Raji (cell line): ENCODE data around the gene ZFP92.

ENCODE experiments used
- POLR2A ChIP-seq: IDR thresholded peaks from 2 replicates; pipeline ENCODE4 v1.6.1; 2011; ENCODE audit warnings: low read depth, low read length, control low read depth; ENCODE audit not compliant: insufficient read depth

The ZFP92 gene

DNA sequence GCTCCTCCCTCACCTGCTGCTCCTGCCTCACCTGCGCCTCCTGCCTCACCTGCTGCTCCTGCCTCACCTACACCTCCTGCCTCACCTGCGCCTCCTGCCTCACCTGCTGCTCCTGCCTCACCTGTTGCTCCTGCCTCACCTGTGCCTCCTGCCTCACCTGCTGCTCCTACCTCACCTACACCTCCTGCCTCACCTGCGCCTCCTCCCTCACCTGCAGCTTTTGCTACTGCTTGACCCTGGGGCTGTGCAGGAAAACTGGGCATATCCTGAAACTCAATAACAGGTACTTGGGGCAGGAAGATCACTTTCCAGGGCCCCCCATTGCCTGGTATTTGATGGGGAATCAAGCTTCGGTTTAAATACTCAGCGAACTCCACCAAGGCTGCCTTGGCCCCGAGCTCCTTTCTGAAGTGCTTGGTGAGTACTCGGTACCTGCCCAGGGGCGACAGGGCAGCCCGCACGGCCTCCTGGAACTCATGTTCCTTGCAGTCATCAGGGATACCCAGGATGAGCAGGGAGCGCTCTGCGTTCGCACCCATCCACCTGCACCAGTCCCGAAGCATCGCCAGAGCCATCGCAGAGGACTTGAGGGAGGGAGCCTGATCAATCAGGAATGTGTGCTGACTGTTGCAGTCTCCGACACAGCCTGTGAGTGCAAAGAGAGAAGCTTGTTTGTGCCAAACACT is 12.9 kb upstream of the ZFP92 start:
- no peak for TF ChIP-seq POLR2A

DNA sequence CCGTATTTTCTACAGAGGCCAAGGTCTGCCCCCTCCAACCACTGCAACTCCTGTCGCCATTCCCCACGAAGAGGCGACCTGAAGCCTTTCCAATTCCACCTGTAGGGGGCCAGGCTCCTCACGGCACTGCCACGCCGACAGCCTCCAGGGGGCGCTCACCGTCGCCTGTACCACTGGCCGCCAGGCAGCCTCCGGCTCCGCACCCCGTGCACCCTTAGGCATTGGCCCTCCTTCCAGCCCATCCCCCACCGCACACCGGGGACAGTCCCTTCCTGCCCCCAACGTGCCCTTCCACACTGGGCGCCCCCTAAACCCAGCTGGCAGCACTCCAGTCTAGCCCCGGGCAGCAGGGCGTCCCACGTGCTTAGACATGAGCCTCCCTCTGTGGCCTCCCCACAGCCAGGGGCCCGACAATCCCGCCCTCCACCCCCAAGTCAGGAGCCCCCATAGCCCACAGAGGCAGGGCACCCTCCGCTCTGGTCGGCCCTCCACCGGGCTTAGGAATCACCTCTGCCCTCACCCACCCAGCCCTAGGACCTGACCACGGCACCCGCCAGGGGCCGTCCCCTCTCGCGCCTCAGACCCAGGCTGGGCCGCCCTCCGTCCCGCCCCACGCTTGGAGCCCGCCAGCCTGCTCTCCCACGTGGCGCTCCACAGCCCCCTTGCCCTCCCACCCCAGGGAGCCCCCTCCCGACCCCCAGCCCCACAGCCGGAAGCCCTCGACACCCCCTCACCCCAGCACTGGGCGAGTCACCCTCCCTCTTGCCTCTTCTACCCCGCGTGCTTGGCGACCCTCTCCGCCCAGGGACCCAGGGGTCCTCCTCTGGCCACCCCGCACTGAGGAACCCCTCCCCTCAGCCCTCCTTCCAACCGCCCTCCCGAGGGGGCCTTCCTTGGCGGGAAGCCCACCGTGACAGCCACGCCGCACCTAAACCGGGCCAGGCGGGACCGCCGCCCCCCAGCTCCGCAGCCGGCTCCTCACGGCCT is 10.8 kb upstream of the ZFP92 start:
- no peak for TF ChIP-seq POLR2A

DNA sequence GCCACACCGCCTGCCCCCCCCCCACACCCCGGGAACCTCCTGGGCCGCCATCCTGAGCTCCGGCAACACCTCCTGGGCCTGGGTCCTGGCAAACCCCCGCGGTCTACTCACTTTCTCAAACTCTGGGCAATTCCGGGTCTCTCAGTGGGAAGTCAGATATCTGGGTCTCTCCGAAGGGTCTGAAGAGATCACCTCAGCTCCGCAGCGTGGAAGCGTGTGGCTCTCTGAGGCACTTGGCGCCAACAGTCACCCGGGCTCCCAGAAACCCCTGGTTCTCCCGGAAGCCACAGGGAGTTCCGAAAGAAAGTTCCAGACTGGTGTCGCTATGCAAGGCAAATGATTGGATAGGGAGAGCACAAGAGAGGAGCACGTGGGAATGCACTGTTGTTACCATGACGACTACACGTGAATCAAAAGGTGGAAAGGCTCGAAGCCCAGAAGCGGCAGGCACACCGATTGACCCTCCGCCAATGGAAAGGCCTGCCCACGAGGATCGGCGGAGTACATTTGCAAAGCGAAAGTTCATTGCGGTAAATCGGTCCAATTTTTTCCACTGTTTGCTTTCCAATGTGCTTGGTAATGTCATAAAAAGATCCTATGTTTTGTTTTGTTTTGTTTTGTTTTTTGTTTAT is 10.0 kb upstream of the ZFP92 start, which contains the start of gene PNMA6E:
Gene PNMA6E, minus strand, starts transcription at position 218 of the 632 bp plus-strand sequence. CDS start 2,501 bp downstream, outside the sequence.
- no peak for TF ChIP-seq POLR2A

DNA sequence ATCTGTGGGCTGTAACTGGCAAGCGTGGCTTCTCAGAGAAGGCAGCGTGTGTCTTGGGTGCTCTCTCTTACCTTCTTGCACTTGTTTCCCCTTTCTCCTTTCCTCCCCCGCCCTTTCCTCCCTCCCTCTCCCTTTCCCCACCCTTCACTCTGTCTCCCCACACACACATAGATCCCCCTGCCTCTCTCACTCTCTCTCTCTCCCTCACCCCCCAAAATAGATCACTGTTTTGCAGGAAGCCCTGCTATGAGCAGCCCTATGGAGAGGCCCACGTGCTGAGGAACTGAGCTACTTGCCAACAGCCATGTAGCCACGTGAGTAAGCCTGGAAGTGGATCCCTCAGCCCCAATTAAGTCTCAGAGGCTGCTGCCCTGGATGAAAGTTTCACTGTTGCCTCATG is 5.8 kb upstream of the ZFP92 start:
- no peak for TF ChIP-seq POLR2A

DNA sequence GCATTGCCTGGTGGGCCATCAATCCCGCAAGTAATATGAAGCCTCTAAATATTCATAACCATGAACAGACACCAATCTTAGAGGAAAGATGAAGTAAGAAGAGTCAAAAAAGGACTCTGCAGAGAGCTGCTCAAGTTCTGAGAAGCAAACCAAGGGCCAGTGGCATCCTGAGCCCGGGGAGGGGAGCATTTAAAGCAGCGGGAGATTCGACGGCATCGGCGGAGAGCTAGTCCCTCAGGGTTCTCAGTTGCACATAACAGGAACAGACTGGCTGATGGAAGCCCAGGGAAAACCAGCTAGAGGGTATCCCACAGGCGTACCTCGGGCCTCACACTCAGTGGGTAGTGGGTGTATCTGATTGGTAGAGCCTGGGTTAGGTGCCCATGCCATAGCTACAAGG is 5.3 kb upstream of the ZFP92 start:
- no peak for TF ChIP-seq POLR2A

DNA sequence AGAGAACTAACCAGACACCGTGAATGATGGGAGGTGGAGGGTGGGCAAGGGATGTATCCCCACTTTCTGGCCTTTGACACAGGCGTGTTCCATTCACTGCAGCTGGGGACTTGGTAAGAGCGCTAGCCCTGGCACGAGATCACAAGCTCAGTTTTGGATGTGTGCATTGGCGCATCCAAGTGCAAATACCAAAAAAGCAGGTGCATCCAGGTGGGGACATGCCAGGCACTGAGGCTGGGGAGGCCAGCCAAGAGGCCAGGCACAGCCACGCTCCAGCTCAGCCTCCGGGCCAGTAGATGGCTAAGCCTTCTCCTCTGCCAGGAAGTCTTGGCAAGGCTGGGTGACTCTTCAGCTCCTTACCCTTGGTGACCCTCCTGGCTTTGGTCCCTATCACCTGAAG is 4.4 kb upstream of the ZFP92 start:
- no peak for TF ChIP-seq POLR2A

DNA sequence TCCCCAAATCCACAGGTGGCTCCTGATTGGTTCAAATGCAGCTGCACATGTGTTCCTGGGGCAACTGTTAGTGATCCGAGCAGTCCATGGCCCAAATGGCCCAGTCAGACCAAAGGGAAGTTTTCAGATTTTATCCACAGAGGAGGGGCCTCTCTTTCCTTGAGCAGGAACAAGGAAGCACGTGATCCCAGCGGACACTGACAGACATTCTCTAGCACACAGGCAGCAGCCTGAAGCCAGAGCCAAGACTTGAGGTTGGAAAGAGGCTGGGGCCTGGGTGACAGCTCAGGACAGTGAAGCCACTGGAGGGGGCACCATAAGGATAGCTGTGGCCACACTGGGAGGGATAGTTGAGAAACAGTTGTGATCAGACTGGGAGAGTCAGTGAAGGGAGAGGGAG is 3.5 kb upstream of the ZFP92 start:
- no peak for TF ChIP-seq POLR2A

DNA sequence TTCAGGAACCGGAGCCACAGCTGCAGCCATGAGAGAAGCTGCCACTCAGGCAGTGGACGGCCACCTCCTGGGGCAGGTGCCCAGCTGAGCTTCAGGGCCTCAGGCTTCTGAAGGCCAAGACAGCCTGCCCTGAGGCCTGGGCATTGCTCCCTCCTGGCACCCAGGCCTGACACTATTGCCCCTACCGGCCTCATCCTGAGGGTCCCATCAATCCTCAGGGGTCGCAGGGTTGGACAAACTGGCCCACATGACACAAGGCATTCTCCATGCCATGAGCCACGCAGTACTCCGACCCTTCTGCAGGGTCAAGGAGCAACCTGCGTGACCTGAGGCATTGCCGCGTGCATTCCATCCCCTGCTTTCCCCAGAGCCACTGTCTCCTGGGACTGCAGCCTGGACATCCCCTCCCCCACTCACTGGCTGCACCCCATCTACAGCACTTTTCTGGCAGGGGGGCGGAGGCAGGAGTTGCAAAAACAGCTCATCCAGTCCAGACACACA is 3.0 kb upstream of the ZFP92 start:
- TF ChIP-seq POLR2A, result no peak

DNA sequence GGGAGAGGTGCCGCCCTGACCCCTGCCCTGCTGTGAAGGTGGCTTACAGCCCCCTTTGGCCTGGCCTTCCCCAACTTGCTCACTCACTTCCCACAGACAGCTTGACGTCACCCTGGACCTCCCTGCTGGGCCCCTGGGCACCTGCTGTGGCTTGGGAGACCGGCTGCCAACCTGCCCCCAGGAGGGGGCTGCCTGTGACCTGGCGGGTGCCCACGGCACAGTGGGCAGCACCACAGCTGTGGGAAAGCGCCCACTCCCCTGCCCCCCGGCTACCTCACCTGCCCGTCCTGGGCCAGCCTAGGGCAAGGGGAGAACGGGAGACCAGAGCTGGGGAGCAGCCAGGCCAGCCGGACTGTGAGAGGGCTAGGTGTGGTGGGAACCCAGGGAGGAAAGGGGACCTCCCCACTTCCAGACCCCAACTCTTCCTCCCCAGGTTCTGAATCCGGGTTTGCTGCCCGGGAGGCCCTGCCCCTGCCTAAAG is 2.4 kb upstream of the ZFP92 start:
- TF ChIP-seq POLR2A, result no peak

DNA sequence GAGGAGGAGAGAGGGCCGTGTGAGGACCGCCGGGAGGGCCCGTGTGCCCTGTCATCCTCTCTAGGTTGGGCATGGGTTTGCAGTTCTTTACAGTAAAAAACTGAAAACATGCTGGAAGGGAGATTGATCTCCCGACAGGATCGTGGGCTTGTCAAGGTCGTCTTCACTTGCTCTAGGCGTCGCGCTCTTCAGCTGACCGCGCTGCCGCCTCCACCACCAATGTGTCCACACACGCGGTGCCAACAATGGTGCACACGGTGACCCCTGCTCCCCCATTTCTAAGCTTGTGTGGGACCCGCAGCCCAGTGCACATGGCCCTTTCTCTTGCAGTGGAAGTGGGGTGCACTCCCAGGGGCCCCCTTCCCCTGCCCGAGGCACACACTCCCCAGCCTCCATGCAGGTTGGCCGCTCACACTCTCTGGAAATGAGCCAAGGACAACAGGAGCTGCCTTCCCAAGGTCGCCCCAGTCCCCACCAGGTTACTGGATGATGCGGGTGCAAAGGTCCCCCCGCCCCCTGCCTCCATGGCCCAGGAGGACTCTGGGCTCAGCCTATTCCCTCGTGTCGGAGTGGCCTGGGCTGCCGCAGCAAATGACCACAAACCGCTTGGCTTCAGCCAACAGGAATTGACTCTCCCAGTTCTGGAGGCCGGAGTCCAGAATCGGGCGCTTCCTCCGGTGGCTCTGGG is 1.7 kb upstream of the ZFP92 start:
- TF ChIP-seq POLR2A, result no peak

DNA sequence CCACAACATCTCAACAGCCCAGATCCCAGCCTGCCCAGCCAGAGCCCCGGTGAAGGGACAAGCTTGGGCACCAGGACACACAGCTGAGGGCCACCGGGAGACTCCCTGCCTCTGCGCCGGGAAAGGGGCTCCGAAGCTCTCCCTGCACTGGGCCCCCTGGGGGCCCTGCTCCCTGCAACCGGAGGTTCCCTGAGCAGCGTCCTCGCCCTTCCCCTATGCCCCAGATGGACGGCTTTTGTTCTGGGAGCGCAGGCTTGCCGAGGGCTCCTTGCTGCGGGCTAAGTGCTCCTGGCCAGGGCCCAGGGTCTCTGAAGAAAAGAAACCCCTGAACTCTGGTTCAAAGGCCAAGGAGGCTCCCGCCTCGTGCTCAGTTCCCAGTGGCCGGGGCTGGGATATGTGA is 899 bp upstream of the ZFP92 start:
- TF ChIP-seq POLR2A, result no peak

DNA sequence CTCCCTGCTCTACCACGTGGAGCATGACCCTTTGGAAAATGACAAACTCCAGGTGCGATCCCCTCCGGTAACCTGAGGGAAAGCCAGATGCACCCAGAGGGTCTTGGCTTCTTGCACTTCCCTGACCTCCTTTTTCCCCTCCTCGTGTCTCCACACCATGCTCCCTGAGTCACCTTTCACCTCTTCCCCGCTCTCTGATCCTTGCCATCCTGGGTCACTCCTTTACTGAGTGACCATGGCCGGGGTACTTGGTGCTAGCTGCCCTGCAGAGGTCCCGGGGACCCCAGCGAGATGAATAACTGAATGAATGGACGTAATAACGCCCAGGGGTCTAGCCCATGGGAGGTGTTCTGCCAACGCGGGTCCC is 401 bp upstream of the ZFP92 start:
- no peak for TF ChIP-seq POLR2A

DNA sequence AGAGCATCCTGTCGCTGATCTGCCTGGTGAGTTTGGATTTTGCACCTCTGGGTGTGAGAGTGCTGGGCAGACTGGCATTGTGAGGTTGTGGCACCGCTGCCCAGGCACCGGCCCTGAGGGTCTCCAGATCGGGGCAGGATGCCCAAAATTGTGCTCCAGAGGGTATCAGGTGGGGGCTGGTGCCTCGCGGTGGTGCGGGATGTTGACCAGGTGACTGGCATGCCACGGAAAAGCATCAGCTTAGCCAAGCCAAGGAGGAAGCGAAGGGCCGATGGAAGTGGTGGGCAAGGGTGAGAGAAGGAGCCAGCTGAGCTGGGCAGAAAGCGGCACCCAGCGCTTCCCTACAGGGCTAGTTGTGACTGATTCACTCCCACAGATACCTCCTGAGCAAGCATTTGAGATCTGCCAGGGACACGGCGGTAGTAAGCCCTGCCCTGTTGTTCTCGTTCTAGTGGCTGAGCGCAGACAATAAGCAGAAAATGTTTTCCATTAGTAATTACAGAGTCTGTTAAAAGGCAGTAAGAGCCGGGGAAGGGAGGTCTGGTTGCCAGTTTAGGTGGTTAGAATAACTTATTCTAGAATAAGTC is 809 bp downstream of the ZFP92 start:
- no peak for TF ChIP-seq POLR2A

DNA sequence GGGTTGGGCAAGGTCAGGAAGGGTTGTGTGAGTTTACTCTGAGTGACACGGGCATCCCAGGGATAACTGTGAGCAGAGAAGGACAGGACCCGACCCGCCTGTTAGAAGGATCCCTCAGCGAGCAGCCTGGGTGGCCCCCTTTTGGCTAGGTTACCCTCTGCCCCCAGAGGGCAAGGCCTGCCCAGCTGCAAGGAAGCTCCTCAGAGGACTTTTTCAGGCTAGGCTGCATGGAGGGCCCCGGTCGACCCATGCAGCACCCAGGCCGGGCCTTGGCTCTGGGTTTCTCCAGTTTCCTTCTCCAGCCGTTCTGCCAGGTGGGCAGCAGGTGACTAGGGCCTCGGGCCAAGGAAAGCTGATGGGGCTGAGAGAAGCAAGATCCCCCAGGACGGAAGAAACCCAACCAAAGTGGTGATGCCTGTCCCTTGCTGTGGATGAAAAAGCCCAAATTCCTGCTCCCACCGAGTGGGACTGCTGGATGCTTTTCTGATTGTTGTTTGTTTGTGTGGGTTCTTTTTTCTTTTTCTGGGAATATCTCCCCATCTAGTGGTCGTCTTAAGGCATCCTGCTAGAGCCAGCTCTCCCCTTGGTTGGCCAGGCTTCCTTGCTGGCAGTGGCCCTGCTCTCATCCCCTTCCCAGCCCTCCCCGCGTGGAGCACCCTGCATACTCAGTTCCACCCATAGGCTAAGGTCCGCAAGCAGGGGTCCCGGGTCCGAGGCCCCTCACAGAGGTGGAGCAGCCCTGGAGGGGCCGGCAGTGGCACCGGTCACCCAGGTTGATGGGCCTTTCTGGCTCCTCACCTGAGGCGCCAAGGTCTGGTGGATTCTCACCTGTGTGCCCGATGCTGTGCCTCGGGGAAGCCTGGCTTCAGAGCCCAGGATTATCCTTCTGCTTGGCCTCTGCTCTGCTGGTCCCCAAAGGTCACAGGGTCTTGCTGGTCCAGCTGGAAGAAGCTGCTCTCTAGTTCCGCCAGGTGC is 1.8 kb downstream of the ZFP92 start:
- no peak for TF ChIP-seq POLR2A

DNA sequence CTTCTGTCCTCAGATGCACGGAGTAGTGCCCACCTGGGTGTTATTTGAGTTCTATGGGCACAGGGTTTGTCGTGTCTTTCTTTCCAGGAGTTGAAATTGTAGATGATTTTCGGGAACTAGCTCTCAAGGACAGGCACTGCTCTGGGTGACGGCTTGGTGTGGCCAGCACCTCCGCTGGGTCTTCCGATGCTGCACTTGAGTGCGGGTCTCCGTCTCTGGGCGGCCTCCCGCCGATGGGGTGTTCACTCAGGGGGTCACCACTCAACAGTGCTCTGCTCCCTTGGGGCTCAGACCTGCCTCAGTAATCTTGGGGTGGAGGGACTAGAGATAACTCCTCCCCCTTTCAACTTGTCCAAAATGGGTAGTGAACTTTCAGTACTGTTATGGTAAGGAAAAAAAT is 2.5 kb downstream of the ZFP92 start:
- no peak for TF ChIP-seq POLR2A
